Ishikawa (cell line): ENCODE data around the gene MORC4.

Experiments used
- CEBPB ChIP-seq: IDR thresholded peaks from 2 replicates; pipeline ENCODE4 v1.6.1; 2012
- CREB1 ChIP-seq: IDR thresholded peaks from 2 replicates; pipeline ENCODE4 v1.6.1; 2012; ENCODE audit warnings: low read depth
- EGR1 ChIP-seq: IDR thresholded peaks from 2 replicates; pipeline ENCODE4 v1.6.1; 2012
- EP300 ChIP-seq: IDR thresholded peaks from 2 replicates; pipeline ENCODE4 v1.6.1; 2012; ENCODE audit warnings: borderline replicate concordance
- FOXM1 ChIP-seq: IDR thresholded peaks from 2 replicates; pipeline ENCODE4 v1.6.1; 2012; ENCODE audit warnings: low read depth, borderline replicate concordance
- NFIC ChIP-seq: IDR thresholded peaks from 2 replicates; pipeline ENCODE4 v1.6.1; 2012
- RAD21 ChIP-seq: IDR thresholded peaks from 2 replicates; pipeline ENCODE4 v1.6.1; 2012; ENCODE audit warnings: low read depth
- TAF1 ChIP-seq: IDR thresholded peaks from 2 replicates; pipeline ENCODE4 v1.6.1; 2012; ENCODE audit warnings: low read depth, mild to moderate bottlenecking
- TCF12 ChIP-seq: IDR thresholded peaks from 2 replicates; pipeline ENCODE4 v1.6.1; 2012; ENCODE audit warnings: low read depth
- TEAD4 ChIP-seq: IDR thresholded peaks from 2 replicates; pipeline ENCODE4 v1.6.1; 2012
- USF1 ChIP-seq: IDR thresholded peaks from 2 replicates; pipeline ENCODE4 v1.6.1; 2012
- YY1 ChIP-seq: IDR thresholded peaks from 2 replicates; pipeline ENCODE4 v1.6.1; 2012; ENCODE audit warnings: low read depth
- ZBTB7A ChIP-seq: IDR thresholded peaks from 2 replicates; pipeline ENCODE4 v1.6.1; 2012; ENCODE audit warnings: low read depth
- TF ChIP-seq, protein P1 (sequence below): IDR thresholded peaks from 2 replicates; pipeline ENCODE4 v1.6.1; 2012
- TF ChIP-seq, protein P2 (sequence below): IDR thresholded peaks from 2 replicates; pipeline ENCODE4 v1.6.1; 2012; ENCODE audit warnings: low read depth, mild to moderate bottlenecking

The MORC4 gene

DNA sequence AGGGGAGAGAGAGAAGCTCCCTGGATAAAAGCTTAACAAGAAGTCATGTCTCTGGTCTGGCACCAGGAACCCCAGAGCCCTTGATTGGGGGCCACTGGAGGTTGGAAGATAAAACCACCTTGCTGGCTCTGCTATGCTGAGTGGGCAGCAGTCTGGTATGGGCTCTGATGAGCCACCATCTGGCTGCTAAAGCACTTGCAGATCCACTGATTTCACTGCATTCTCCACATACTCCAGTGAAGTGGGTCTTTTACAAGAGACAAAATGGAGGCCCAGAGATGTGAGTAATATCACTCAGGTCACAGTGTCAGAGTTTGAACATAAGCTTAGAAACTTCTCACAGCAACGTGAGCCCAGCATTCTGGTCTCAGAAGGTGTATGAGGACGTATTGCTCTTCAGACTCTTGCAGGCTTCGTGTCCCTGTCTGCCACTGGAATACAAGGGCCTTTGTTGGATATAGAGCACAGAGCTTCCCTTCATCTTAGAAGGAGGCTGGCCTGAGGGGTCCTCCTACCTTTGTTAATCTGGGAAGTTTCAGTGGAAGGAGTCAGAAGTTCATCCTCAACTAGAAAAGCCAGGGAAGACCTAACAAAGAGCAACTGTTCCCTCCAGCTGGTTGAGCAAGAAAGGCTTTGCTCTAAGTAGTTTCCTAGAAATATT lies 68.1 kb downstream of the MORC4 start:
- TF ChIP-seq YY1 (no peak), FOXM1 (no peak), TCF12 (no peak), CEBPB (no peak), EP300 (no peak), ZBTB7A (no peak), CREB1 (no peak)
- TF ChIP-seq, protein P1, sequence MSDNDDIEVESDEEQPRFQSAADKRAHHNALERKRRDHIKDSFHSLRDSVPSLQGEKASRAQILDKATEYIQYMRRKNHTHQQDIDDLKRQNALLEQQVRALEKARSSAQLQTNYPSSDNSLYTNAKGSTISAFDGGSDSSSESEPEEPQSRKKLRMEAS = no peak

GRCh38 chrX:106928227-106928626 lies 71.8 kb downstream of the MORC4 start:
- TF ChIP-seq RAD21 (no peak), TAF1 (no peak), CREB1 (no peak), FOXM1 (no peak), EGR1 (no peak), TEAD4 (no peak), TCF12 (no peak), CEBPB (no peak), NFIC (no peak), ZBTB7A (no peak), YY1 (no peak)
- TF ChIP-seq, protein P2, sequence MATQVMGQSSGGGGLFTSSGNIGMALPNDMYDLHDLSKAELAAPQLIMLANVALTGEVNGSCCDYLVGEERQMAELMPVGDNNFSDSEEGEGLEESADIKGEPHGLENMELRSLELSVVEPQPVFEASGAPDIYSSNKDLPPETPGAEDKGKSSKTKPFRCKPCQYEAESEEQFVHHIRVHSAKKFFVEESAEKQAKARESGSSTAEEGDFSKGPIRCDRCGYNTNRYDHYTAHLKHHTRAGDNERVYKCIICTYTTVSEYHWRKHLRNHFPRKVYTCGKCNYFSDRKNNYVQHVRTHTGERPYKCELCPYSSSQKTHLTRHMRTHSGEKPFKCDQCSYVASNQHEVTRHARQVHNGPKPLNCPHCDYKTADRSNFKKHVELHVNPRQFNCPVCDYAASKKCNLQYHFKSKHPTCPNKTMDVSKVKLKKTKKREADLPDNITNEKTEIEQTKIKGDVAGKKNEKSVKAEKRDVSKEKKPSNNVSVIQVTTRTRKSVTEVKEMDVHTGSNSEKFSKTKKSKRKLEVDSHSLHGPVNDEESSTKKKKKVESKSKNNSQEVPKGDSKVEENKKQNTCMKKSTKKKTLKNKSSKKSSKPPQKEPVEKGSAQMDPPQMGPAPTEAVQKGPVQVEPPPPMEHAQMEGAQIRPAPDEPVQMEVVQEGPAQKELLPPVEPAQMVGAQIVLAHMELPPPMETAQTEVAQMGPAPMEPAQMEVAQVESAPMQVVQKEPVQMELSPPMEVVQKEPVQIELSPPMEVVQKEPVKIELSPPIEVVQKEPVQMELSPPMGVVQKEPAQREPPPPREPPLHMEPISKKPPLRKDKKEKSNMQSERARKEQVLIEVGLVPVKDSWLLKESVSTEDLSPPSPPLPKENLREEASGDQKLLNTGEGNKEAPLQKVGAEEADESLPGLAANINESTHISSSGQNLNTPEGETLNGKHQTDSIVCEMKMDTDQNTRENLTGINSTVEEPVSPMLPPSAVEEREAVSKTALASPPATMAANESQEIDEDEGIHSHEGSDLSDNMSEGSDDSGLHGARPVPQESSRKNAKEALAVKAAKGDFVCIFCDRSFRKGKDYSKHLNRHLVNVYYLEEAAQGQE = no peak
- TF ChIP-seq, protein P1 = no peak

GRCh38 chrX:106927700-106928099 lies 72.3 kb downstream of the MORC4 start:
- TF ChIP-seq EP300 = no peak
- no peak for TF ChIP-seq USF1
- TF ChIP-seq, protein P2 = no peak
- TF ChIP-seq TEAD4 = no peak
- no peak for TF ChIP-seq TCF12
- TF ChIP-seq FOXM1 = no peak
- TF ChIP-seq NFIC = no peak
- no peak for TF ChIP-seq CEBPB
- no peak for TF ChIP-seq EGR1
- no peak for TF ChIP-seq YY1
- TF ChIP-seq RAD21 = no peak

- TF ChIP-seq CEBPB = no peak
- no peak for TF ChIP-seq NFIC
- TF ChIP-seq, protein P1 = no peak
- no peak for TF ChIP-seq ZBTB7A
- TF ChIP-seq EP300 = no peak
- no peak for TF ChIP-seq TCF12
- TF ChIP-seq TAF1 = no peak
- TF ChIP-seq USF1 = no peak
Observed at GRCh38 chrX:106927023-106927422, 73.0 kb downstream of the MORC4 start.

DNA sequence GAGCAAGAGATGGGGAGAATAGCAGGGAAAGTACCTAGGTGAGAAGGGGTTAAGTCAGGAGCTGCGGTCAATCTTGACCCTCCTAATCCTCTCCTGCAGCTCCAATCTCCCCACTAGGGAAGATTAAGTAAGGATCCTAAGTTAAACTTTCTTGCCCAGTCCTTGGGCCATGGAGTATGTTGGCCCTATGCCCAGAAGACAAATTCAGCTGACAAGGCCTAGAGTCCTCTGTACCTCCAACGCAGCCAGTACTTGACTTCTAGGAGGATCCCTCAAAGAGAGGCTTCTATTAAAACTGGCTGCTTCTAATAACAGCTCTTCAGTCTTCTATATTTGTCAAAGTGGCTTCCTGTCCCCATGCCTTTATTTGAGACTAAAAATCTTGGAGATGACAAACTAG lies 78.4 kb downstream of the MORC4 start:
- TF ChIP-seq, protein P1 = no peak
- no peak for TF ChIP-seq TEAD4
- no peak for TF ChIP-seq YY1
- no peak for TF ChIP-seq TAF1
- TF ChIP-seq CREB1 = no peak
- no peak for TF ChIP-seq FOXM1
- TF ChIP-seq EP300 = no peak
- no peak for TF ChIP-seq EGR1
- TF ChIP-seq CEBPB = no peak
- TF ChIP-seq TCF12 = no peak
- TF ChIP-seq ZBTB7A = no peak
- no peak for TF ChIP-seq NFIC
- TF ChIP-seq RAD21 = no peak
- TF ChIP-seq, protein P2 = no peak
- no peak for TF ChIP-seq USF1
